BE2C (cell line): ENCODE data around the gene FAM110A.

ENCODE experiments used
- DNase-seq: peaks from one replicate; pipeline ENCODE4 v3.0.0-alpha.2; 2020
- H3K27me3 ChIP-seq: fragments of 250-450 bp; sonication (Bioruptor Pico); 2 replicates; pipeline ENCODE4 v1.5.1; 2020; ENCODE audit warnings: mild to moderate bottlenecking
- H3K36me3 ChIP-seq: fragments of 250-450 bp; sonication (Bioruptor Pico); 2 replicates; pipeline ENCODE4 v1.5.1; 2020; ENCODE audit warnings: mild to moderate bottlenecking
- H3K4me1 ChIP-seq: fragments of 250-450 bp; sonication (Bioruptor Pico); 2 replicates; pipeline ENCODE4 v1.5.1; 2020
- H3K4me3 ChIP-seq: 2 replicates; pipeline ENCODE4 v1.5.1; 2011; ENCODE audit warnings: low read depth, low read length
- H3K9me3 ChIP-seq: fragments of 250-450 bp; sonication (Bioruptor Pico); 2 replicates; pipeline ENCODE4 v1.5.1; 2020
- CTCF ChIP-seq: IDR thresholded peaks from 2 replicates; pipeline ENCODE4 v1.5.1; 2012; ENCODE audit warnings: mild to moderate bottlenecking, low read depth, low read length

FAM110A gene

GRCh38 chr20:871948-872347 is 38.4 kb downstream of the FAM110A start:
- no peak for DNase-seq
- Histone ChIP-seq H3K4me1 (no peaks in the 10 kb centered on the region), H3K36me3 (no peaks in the 10 kb centered on the region), H3K27me3 (no peaks in the 10 kb centered on the region), H3K9me3 (no peaks in the 10 kb centered on the region), H3K4me3 (no peak overlapping the region)
- no peak for TF ChIP-seq CTCF

DNA sequence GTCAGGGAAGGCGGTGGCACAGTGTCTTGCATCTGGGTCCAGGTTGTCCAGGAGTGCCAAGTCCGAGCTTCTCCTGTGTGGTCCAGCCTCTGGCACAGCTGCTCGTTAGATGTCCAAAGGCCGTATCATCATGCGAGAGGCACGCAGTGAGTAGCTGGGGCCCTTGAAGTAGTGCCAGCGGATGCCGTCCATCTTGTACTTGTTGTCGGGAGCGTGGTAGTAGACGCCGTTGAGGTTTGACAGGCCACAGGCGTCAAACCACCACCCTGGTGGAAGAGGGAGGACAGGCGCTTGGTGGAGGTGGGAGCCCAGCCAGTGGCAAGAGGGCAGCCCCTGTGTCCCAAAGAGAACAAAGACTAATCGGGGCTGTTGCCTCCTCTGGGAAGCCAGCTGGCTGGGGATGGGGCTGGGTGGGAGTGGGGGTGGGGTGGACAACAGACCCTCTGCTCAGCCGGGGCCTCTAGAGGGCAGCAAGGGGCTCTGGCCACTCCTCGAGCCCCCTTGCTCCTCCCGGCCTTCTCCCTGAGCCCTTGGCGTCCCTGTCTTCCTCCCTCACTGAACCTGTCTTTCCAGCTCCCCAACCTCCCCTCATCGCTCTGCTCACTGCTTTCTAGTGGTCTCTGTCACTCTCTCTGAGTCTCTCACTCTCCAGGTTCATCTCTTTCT is 39.5 kb downstream of the FAM110A start:
- Histone ChIP-seq H3K9me3 (no peaks in the 10 kb centered on the region), H3K4me1 (no peaks in the 10 kb centered on the region), H3K27me3 (no peaks in the 10 kb centered on the region), H3K4me3 (no peak overlapping the region), H3K36me3 (no peaks in the 10 kb centered on the region)
- no peak for TF ChIP-seq CTCF
- DNase-seq = no peak

- DNase-seq = no peak
- H3K36me3 ChIP-seq = no peaks in the 10 kb centered on the region
- no peak for TF ChIP-seq CTCF
- no peaks in the 10 kb centered on the region for H3K9me3 ChIP-seq
- H3K27me3 ChIP-seq = no peaks in the 10 kb centered on the region
- H3K4me1 ChIP-seq = no peaks in the 10 kb centered on the region
- H3K4me3 ChIP-seq = no peak overlapping the region
Observed at GRCh38 chr20:873875-874607, 40.5 kb downstream of the FAM110A start.

GRCh38 chr20:875115-875514 is 41.6 kb downstream of the FAM110A start:
- no peak for TF ChIP-seq CTCF
- Histone ChIP-seq H3K9me3 (no peaks in the 10 kb centered on the region), H3K4me1 (no peaks in the 10 kb centered on the region), H3K27me3 (no peaks in the 10 kb centered on the region), H3K36me3 (no peaks in the 10 kb centered on the region), H3K4me3 (no peak overlapping the region)
- no peak for DNase-seq

DNA sequence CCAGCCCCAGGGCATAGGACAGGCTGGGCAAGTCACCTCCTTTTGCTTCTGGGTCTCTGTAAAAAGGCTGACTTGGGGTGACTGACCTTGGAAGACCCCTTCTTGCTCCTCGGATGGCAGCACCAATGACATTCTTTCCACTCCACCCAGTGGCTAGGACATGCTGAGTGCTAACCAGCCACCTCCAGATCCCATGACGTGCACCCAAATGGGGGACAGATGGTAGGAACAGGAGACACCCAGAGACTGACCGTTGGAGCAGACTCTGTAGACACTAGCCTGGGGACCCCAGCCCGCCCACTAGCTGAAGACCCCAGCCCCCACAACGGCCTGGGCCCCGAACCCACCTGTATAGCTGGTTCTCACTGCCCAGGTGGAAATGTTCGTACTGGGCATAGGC is 44.3 kb downstream of the FAM110A start:
- Histone ChIP-seq H3K4me3 (no peak overlapping the region), H3K36me3 (no peaks in the 10 kb centered on the region)
- TF ChIP-seq CTCF = no peak

More for the DNA sequence above, 44.3 kb downstream of the FAM110A start:
- DNase-seq = no peak
- H3K9me3 ChIP-seq = no peaks in the 10 kb centered on the region
- no peaks in the 10 kb centered on the region for H3K27me3 ChIP-seq
- H3K4me1 ChIP-seq = no peaks in the 10 kb centered on the region
